Kidney (tissue), 14 donors: Measurements from ENCODE around the gene PLA1A. TPM values are rescaled to one million over a fixed set of nuclear protein-coding genes. Genes with fewer than 3 reads are reported as not detected.

Source experiments
- DNase-seq, 5 donors: peaks; one replicate each; pipeline ENCODE4 v3.0.0-alpha.2; 2013 to 2020
- FAIRE-seq: peaks from 2 replicates; lab custom pipeline; 2012; peaks lifted over from hg19 to GRCh38; lab: Jason Lieb, UNC
- H3K27ac ChIP-seq, 2 donors: one replicate each; pipeline ENCODE4 v1.7.0; 2013; ENCODE audit warnings: low read depth in 2 of 2, low read length in 2 of 2, inconsistent platforms in 1 of 2
- H3K27me3 ChIP-seq: one replicate; pipeline ENCODE4 v1.7.1; 2013; ENCODE audit warnings: low read length, inconsistent platforms; ENCODE audit not compliant: control insufficient read depth, insufficient read depth
- H3K36me3 ChIP-seq, 3 donors: one replicate each; pipeline versions ENCODE4 v1.7.0 to v1.7.1; 2013; ENCODE audit warnings: low read length in 3 of 3, control low read depth in 1 of 3, inconsistent platforms in 1 of 3; ENCODE audit not compliant: insufficient read depth in 3 of 3, control insufficient read depth in 2 of 3
- H3K4me1 ChIP-seq, 3 donors: one replicate each; pipeline versions ENCODE4 v1.7.0 to v1.7.1; 2013; ENCODE audit warnings: low read length in 3 of 3, inconsistent platforms in 1 of 3, low read depth in 1 of 3; ENCODE audit not compliant: control insufficient read depth in 2 of 3, insufficient read depth in 2 of 3
- H3K4me3 ChIP-seq, 3 donors: one replicate each; pipeline versions ENCODE4 v1.7.0 to v1.8.1; 2013; ENCODE audit warnings: low read length in 3 of 3, control low read depth in 1 of 3, inconsistent platforms in 1 of 3
- H3K9ac ChIP-seq, 3 donors: one replicate each; pipeline versions ENCODE4 v1.7.0 to v1.7.1; 2013; ENCODE audit warnings: low read length in 3 of 3, control low read depth in 1 of 3, inconsistent platforms in 1 of 3
- H3K9me3 ChIP-seq, 3 donors: one replicate each; pipeline versions ENCODE4 v1.7.0 to v1.7.1; 2013; ENCODE audit warnings: low read length in 3 of 3, control low read depth in 1 of 3, inconsistent platforms in 1 of 3; ENCODE audit not compliant: control insufficient read depth in 2 of 3, insufficient read depth in 1 of 3
- intact Hi-C: fragments of 100-400 bp; cut with DNase I; formaldehyde crosslinking; loops from one replicate; pipeline ENCODE4 v1.11.1; 2022
- polyA plus RNA-seq: library from polyadenylated mRNA; stranded (reverse); fragments of 350-450 nt; fragmentation: Illumina TruSeq; extraction: RNeasy Lipid Tissue Mini Kit (QIAGEN cat#74804); gene quantifications from one replicate; pipeline ENCODE4 v1.2.3, GENCODE V29; 2014; ENCODE audit warnings: low read depth, low replicate concordance; ENCODE audit not compliant: insufficient read depth
- total RNA-seq: library from RNA; stranded (reverse); fragmentation: NEBNext Ultra II Directional; extraction: Animal tissue kit (Norgen Biotek cat#: 25700); gene quantifications from one replicate; pipeline ENCODE4 v1.2.1, GENCODE V29; 2021
- TF ChIP-seq, protein P1 (sequence below): IDR thresholded peaks from 3 replicates; pipeline ENCODE4 v1.5.1; 2012; ENCODE audit warnings: mild to moderate bottlenecking, moderate library complexity, borderline replicate concordance; ENCODE audit not compliant: insufficient read depth; ENCODE audit errors: extremely low read depth
- donor health status: control.
- donor health status: control.
- donor health status: control.
- donor health status: control.
- donor health status: control.
- donor health status: DM: yes; HTN: yes; CAD: no.
- donor health status: Normal renal cell carcinoma (clear cell type).

PLA1A gene
- total and polyA plus RNA-seq, 2 donors from 2014 or later: 6.7 to 10.1 TPM

DNA sequence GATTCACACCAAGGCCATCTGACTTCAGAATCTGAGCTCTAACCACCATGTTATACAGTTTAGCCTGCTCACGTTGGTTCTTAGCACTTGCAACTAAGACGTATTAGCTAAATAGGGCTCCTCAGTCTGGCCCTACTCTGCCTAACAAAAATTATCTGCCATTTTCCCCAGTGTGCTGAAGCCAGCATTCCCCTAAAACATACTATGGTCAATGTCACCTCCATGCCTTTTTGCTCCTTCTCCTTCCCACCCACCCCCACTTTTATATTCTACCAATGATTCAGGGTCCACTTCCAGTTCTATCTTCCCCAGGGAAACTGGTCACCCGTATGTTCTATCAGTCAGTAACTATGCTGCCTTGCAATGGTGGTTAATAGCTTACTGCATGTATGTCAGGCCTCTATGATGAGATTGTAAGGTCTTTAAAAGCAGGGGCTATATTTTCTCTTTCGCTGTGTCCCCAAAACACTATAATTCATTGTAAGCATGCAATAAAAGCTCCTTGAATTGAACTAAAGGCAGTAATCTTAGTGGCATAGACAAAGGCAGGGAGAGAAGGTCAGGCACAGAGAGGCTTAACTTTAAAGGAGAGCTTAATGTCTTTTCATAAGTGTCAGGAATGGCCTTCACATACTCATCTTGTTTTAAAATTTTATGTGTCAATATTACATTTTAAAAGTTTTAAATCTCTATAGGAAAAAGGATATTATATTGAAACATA lies 39.4 kb downstream of the PLA1A start:
- Histone ChIP-seq H3K27ac (peak overlapping the region; percentile 81 to 96), H3K4me3 (no peak overlapping the region), H3K27me3 (no peaks in the 10 kb centered on the region), H3K36me3 (peaks cover 0 to 3% (median 3%) of the 10 kb centered on the region in 3 donors), H3K9ac (no peak overlapping the region), H3K9me3 (no peaks in the 10 kb centered on the region), H3K4me1 (peaks cover 3 to 10% (median 6%) of the 10 kb centered on the region in 3 donors)
- intact Hi-C loops: no loop called here
- TF ChIP-seq, protein P1, sequence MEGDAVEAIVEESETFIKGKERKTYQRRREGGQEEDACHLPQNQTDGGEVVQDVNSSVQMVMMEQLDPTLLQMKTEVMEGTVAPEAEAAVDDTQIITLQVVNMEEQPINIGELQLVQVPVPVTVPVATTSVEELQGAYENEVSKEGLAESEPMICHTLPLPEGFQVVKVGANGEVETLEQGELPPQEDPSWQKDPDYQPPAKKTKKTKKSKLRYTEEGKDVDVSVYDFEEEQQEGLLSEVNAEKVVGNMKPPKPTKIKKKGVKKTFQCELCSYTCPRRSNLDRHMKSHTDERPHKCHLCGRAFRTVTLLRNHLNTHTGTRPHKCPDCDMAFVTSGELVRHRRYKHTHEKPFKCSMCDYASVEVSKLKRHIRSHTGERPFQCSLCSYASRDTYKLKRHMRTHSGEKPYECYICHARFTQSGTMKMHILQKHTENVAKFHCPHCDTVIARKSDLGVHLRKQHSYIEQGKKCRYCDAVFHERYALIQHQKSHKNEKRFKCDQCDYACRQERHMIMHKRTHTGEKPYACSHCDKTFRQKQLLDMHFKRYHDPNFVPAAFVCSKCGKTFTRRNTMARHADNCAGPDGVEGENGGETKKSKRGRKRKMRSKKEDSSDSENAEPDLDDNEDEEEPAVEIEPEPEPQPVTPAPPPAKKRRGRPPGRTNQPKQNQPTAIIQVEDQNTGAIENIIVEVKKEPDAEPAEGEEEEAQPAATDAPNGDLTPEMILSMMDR: no peak
- peak in 1 of 5 donors; percentile 30 for DNase-seq
- no peak for FAIRE-seq

DNA sequence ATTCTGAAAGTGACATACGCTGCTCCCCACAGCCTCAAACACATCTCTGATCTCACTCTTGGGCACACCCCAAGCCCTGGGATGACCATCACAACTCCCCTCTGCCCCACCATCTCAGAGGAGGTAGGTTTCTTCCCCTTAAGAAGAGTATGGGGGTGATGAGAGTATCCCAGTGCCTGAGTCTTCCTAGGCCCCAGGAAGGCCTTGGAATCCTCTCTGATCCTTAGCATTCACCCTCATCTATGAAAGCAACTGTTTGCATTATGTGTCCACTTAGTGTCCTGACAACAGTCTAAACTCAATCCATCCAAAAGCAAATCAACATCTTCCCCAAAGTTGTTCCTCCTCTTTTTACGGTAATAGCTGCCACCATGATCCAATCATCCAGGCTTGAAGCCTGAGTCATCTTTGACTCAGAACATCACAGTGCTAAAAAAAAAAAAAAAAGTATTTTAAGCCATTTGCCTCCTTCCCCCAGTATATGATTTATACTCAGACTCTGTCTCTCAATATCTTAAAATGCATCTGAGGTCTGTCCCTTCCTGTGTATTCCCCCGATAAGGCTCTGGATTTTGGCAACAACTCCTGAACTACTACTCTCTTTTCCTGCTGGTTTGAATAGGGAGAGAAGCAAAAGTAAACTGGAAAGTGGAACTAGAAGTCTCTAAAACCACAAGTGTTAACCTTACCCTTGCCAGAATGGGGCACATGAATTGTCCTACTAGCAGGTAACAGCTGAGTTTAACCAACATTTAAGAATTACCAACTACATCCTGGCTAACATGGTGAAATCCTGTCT lies 40.2 kb downstream of the PLA1A start:
- Histone ChIP-seq H3K36me3 (peaks cover 0 to 4% (median 4%) of the 10 kb centered on the region in 3 donors), H3K4me1 (peaks cover 0 to 10% (median 6%) of the 10 kb centered on the region in 3 donors), H3K9ac (no peak overlapping the region), H3K27me3 (no peaks in the 10 kb centered on the region), H3K4me3 (no peak overlapping the region), H3K27ac (peak overlapping the region; percentile 81 to 96), H3K9me3 (no peaks in the 10 kb centered on the region)
- FAIRE-seq (peak; percentile 55), DNase-seq (peak in 1 of 5 donors; percentile 35)
- intact Hi-C loops: no loop called here
- TF ChIP-seq, protein P1: no peak

DNA sequence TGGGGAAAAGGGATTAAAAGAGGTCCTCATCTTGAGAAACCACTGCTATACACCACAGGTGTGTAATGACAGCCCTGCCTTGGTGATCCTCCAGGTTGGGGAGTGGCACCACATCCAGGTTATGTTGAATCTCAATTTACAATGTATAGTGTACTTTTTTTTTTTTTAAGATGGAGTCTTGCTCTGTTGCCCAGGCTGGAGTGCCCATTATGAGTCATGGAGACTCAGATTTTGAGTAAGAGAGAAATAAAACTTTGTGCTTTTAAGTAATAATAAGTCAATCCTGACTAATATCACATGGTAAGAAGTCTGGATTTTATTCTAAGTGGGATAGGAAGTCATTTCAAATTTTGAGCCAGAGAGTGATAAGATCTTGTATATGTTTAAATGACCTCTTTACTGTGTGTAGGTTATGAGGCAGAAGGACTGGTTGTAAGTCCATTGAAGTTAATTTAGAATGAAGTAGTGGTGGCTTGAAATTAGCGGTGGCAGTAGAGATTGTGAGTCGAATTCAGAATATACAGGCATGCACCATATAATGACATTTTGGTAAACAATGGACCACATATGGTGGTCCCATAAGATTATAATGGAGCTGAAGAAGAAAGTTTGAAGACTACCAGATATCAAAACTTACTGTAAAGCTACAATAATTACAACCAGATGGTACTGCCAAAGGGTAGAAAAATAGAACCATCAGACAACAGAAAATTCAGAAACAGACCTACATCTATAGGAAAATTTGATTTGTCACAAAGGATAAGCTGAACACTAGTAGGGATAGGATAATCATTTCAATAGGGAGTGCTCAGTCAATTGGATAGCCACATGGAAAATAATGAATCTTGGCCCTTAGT lies 42.0 kb downstream of the PLA1A start:
- DNase-seq: no peak

More for the DNA sequence above, 42.0 kb downstream of the PLA1A start:
- TF ChIP-seq, protein P1: no peak
- Histone ChIP-seq H3K27ac (peak overlapping the region in 1 of 2 donors; percentile 63), H3K4me3 (no peak overlapping the region), H3K4me1 (peaks cover 0 to 10% (median 6%) of the 10 kb centered on the region in 3 donors), H3K9me3 (no peaks in the 10 kb centered on the region), H3K36me3 (peaks cover 0 to 4% (median 4%) of the 10 kb centered on the region in 3 donors), H3K27me3 (no peaks in the 10 kb centered on the region), H3K9ac (no peak overlapping the region)
- no peak for FAIRE-seq
- intact Hi-C loops: no loop called here
